KMS-11 (cell line): ENCODE results near the gene DNASE1L2.

ENCODE experiments used
- H2AFZ ChIP-seq: fragments of 200-600 bp; sonication (generic); 2 replicates; pipeline ENCODE4 v1.6.1; 2016; ENCODE audit warnings: antibody characterized with exemption, mixed run types, low read depth
- H3K27ac ChIP-seq: fragments of 200-600 bp; sonication (generic); 2 replicates; pipeline ENCODE4 v1.6.1; 2016; ENCODE audit warnings: mild to moderate bottlenecking, mixed run types
- H3K27me3 ChIP-seq: fragments of 200-600 bp; sonication (generic); 2 replicates; pipeline ENCODE4 v1.6.1; 2017; ENCODE audit warnings: mild to moderate bottlenecking, low read depth, mixed run types, moderate library complexity; ENCODE audit not compliant: insufficient read depth
- H3K36me3 ChIP-seq: fragments of 200-600 bp; sonication (generic); 2 replicates; pipeline ENCODE4 v1.6.1; 2017; ENCODE audit warnings: mild to moderate bottlenecking, mixed run types; ENCODE audit not compliant: insufficient read depth
- H3K4me1 ChIP-seq: fragments of 200-600 bp; sonication (generic); 2 replicates; pipeline ENCODE4 v1.6.1; 2016; ENCODE audit warnings: mild to moderate bottlenecking, low read depth, mixed run types; ENCODE audit not compliant: poor library complexity, severe bottlenecking
- H3K4me2 ChIP-seq: fragments of 200-600 bp; sonication (generic); 2 replicates; pipeline ENCODE4 v1.7.0; 2016; ENCODE audit warnings: mild to moderate bottlenecking, mixed run types
- H3K4me3 ChIP-seq: fragments of 200-600 bp; sonication (generic); IDR thresholded peaks from 2 replicates; pipeline ENCODE4 v1.6.1; 2017; ENCODE audit warnings: low read depth, low read length, mixed read lengths; ENCODE audit not compliant: insufficient read depth
- H3K79me2 ChIP-seq: fragments of 200-600 bp; sonication (generic); 2 replicates; pipeline ENCODE4 v1.6.1; 2016; ENCODE audit warnings: low read depth, mixed run types; ENCODE audit not compliant: insufficient read depth
- H3K9ac ChIP-seq: fragments of 200-600 bp; sonication (generic); 2 replicates; pipeline ENCODE4 v1.6.1; 2016; ENCODE audit warnings: mild to moderate bottlenecking, mixed run types
- H4K20me1 ChIP-seq: fragments of 200-600 bp; sonication (generic); 2 replicates; pipeline ENCODE4 v1.6.1; 2016; ENCODE audit warnings: mild to moderate bottlenecking, mixed run types; ENCODE audit not compliant: insufficient read depth
- CTCF ChIP-seq: fragments of 200-600 bp; sonication (generic); conservative IDR thresholded peaks from 2 replicates; pipeline ENCODE4 v1.6.1; 2017; ENCODE audit warnings: low read depth, mild to moderate bottlenecking, antibody characterized with exemption, low read length, moderate library complexity, mixed read lengths

The DNASE1L2 gene, protein sequence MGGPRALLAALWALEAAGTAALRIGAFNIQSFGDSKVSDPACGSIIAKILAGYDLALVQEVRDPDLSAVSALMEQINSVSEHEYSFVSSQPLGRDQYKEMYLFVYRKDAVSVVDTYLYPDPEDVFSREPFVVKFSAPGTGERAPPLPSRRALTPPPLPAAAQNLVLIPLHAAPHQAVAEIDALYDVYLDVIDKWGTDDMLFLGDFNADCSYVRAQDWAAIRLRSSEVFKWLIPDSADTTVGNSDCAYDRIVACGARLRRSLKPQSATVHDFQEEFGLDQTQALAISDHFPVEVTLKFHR

DNA sequence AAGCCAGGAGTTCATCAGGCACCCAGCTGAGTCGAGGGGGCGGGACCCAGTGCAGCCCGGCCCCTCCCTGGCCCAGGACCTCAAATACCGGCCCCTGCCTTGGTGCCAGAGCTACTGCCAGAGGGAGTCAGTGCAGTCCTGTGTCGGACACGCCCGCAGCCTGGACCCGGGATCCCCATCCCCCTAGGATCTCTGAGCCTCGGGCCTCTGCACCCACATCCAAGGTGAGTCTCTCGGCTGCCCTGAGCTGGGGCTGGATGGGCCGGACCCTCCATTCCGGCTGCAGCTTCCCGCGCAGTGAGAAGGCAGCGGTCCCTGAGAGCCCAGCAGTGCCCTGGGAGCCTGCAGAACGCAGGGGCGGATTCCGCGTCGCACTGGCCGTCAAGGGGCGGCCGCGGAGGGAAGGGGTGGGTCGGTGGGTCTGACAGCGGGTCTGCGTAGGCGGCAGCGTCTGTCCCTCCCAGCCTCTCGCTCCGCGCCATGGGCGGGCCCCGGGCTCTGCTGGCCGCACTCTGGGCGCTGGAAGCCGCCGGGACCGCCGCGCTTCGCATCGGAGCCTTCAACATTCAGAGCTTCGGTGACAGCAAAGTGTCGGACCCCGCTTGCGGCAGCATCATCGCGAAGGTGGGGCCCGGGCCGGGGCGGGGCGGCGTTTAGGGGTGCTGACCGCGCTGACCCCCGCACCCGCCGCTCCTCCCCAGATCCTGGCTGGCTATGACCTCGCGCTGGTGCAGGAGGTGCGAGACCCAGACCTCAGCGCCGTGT is at the start of gene DNASE1L2:
TSS of gene DNASE1L2 (plus strand) at position 108 of the 765 bp plus-strand sequence. CDS start at position 481, 373 bp downstream.
- H3K27ac ChIP-seq = no peak within 1 kb of the TSS
- no peaks in the 10 kb centered on the region for H3K4me1 ChIP-seq
- TF ChIP-seq CTCF = no peak
- H3K4me3 ChIP-seq = no peak within 1 kb of the TSS
- no peaks in the 10 kb centered on the region for H4K20me1 ChIP-seq
- H2AFZ ChIP-seq = no peak within 1 kb of the TSS
- no peak within 1 kb of the TSS for H3K4me2 ChIP-seq
- no peaks in the 10 kb centered on the region for H3K79me2 ChIP-seq
- 0 out of 2 replicates have a peak, but pooled peaks cover 4% of the 10 kb centered on the region for H3K36me3 ChIP-seq
- H3K27me3 ChIP-seq = no peaks in the 10 kb centered on the region
- no peak within 1 kb of the TSS for H3K9ac ChIP-seq

DNA sequence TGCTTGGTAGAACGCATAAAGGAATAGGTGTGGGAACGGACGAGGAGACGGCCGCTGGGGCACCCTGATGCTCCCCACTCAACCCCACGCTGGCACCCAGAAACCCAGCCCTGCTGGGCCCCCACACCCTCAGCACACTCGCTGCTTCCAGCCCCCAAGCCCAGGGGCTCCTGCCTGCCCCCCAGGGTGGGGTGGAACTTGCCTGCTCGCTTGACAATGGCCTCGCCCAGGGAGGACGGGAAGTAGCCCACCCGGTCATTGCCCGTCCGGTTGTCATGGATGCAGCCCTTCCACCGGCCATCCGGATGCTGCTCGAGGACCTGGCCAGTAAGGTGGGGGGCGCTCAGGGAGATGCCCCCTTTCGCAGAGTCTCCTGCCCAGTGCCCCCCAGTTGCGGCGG is 49.7 kb upstream of the DNASE1L2 start:
- Histone ChIP-seq H3K4me2 (no peak overlapping the region), H3K9ac (no peak overlapping the region), H3K36me3 (no peaks in the 10 kb centered on the region), H3K79me2 (no peaks in the 10 kb centered on the region), H3K27me3 (peaks cover 24% of the 10 kb centered on the region), H3K27ac (no peak overlapping the region), H3K4me1 (no peaks in the 10 kb centered on the region), H4K20me1 (no peaks in the 10 kb centered on the region), H3K4me3 (no peak overlapping the region), H2AFZ (no peak overlapping the region)
- no peak for TF ChIP-seq CTCF

DNA sequence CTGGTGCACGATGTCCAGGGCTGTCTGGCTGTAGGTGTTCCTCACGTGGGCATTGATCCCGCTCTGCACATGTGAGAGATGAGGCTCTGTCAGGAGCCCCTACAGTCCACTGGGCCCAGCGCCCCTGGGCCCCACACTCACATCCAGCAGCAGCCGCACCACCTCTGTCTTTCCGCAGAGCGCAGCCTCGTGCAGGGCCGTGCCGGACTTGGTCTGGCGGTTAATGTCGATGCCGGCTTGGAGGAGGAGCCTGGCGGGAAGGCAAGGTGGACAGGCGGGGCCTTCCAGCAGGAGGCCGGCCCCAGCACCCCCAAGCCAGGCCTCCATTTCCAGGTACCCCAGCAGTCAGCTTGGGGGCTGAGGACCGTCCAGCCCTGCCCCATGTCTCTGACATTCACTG is 49.0 kb upstream of the DNASE1L2 start:
- H3K4me3 ChIP-seq = no peak overlapping the region
- H3K79me2 ChIP-seq = no peaks in the 10 kb centered on the region
- no peak overlapping the region for H3K4me2 ChIP-seq
- no peaks in the 10 kb centered on the region for H3K36me3 ChIP-seq
- TF ChIP-seq CTCF = no peak
- peaks cover 29% of the 10 kb centered on the region for H3K27me3 ChIP-seq
- no peak overlapping the region for H2AFZ ChIP-seq
- no peaks in the 10 kb centered on the region for H4K20me1 ChIP-seq
- H3K4me1 ChIP-seq = no peaks in the 10 kb centered on the region
- H3K27ac ChIP-seq = no peak overlapping the region
- no peak overlapping the region for H3K9ac ChIP-seq

DNA sequence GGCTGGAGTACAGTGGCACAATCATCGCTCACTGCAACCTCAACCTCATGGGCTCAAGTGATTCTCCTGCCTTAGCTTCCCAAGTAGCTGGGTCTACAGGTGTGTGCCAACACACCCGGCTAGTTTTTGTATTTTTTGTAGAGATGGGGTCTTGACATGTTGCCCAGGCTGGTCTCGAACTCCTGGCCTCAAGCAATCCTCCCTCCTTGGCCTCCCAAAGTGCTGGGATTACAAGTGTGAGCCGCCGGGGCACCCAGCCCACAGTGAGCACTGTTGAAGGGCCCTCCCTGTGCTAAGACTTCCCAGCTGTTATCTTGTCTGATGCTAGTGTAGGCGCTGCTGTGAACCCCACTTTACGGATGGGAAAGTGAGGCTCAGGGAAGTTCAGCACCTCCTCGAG is 47.8 kb upstream of the DNASE1L2 start:
- H3K27me3 ChIP-seq = peaks cover 37% of the 10 kb centered on the region
- H3K4me1 ChIP-seq = no peaks in the 10 kb centered on the region
- no peak overlapping the region for H2AFZ ChIP-seq
- no peaks in the 10 kb centered on the region for H3K79me2 ChIP-seq
- no peak overlapping the region for H3K4me2 ChIP-seq
- H4K20me1 ChIP-seq = no peaks in the 10 kb centered on the region
- H3K36me3 ChIP-seq = no peaks in the 10 kb centered on the region
- H3K4me3 ChIP-seq = no peak overlapping the region
- TF ChIP-seq CTCF = no peak
- H3K27ac ChIP-seq = no peak overlapping the region
- no peak overlapping the region for H3K9ac ChIP-seq
